ENCODE measurements around the gene SYNGR4. TPM values are rescaled to one million over a fixed set of nuclear protein-coding genes. Genes with fewer than 3 reads are reported as not detected.
A peak's percentile ranks its signal among the peaks of the same experiment; 100 is the strongest.
"Not testable (repeated sequence)": the region's sequence is repeated elsewhere in the genome, so short reads cannot be mapped to it uniquely, and the experiment has no call there.

The SYNGR4 gene
- total RNA-seq, 2 experiments from 2014 or later: 0.25 TPM; not detected in 1

DNA sequence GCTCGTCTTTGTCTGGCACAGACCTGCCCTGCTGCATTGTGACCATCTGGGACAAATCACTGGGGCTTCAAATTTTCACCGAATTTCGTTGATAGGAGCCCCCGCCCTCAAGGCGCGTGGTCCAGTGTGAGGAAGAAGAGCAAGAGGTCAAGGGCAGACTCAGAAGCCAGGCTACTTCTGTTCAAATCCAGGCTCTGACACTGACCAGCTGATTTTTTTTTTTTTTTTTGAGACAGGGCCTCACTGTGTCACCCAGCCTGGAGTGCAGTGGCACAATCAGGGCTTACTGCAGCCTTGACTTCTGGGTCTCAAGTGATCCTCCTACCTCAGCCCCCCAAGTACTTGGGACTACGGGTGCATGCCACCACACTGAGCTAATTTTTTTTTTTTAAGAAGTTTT lies 7.2 kb downstream of the SYNGR4 start:
- H3K27ac Mint-ChIP-seq: no peak overlapping the region
- ChIA-PET CTCF (interaction anchor here (0.6 kb wide), 2 partner anchors 19 to 20 kb away, joined by 4 read pairs; no protein-coding TSS in a partner anchor), POLR2A (interaction anchor here (0.6 to 0.7 kb wide), 2 partner anchors 18 to 31 kb away, joined by 7 to 11 read pairs; no protein-coding TSS in a partner anchor)
- H3K9me3 Mint-ChIP-seq (ENCODE audit: low read depth): no peaks in the 10 kb centered on the region
- no peak for ATAC-seq
- no peak for DNase-seq
- H3K4me3 Mint-ChIP-seq: no peak overlapping the region
- H3K27me3 Mint-ChIP-seq: no peaks in the 10 kb centered on the region
- no peaks in the 10 kb centered on the region for H3K4me1 Mint-ChIP-seq
- intact Hi-C loops (cut with DNase I, micrococcal nuclease): no loop called here
- no peaks in the 10 kb centered on the region for H3K36me3 Mint-ChIP-seq (ENCODE audit: low read depth)

DNA sequence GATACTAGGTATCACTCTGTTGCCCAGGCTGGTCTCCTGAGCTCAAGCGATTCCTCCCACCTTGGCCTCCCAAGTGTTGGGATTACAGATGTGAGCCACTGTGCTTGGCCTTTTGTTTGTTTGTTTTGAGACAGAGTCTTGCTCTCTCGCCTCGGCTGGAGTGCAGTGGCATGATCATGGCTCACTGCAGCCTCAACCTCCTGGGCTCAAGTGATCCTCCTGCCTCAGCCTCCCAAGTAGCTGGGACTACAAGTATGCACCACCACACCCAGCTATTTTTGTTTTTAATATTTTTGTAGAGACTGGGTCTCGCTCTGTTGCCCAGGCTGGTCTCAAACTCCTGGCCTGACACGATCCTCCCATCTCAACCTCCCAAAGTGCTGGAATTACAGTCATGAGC lies 7.6 kb downstream of the SYNGR4 start:
- H3K4me1 Mint-ChIP-seq; H3K36me3 Mint-ChIP-seq (ENCODE audit: low read depth); H3K27me3 Mint-ChIP-seq; DNase-seq; H3K9me3 Mint-ChIP-seq (ENCODE audit: low read depth); H3K27ac Mint-ChIP-seq; H3K4me3 Mint-ChIP-seq; intact Hi-C loops (cut with DNase I, micrococcal nuclease); ATAC-seq: not testable (repeated sequence)
- CTCF ChIA-PET: interaction anchor here (0.6 kb wide), 2 partner anchors 20 to 117 kb away, joined by 4 read pairs; no protein-coding TSS in a partner anchor
- POLR2A ChIA-PET: interaction anchor here (0.7 kb wide), 1 partner anchor 31 kb away, joined by 7 read pairs; no protein-coding TSS in a partner anchor

DNA sequence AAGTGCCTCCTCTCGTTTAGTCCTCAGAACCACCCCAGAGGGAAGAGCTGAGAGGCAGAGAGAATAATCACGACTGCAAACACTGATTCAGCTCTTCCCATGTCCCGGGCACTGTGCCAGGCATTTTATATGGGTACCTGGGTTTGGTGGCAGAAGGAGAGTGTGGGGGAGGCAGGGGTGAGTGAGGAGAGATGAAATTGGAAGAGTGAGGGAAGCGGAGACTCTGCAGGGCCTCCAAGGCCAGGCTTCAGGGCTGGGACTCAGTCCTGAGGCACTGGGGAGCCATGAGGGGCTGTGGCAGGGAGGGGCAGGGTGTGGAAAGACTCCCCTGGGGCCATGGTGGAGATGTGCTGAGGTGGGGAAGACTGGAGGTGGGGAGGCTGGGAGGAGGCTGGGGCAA lies 8.7 kb downstream of the SYNGR4 start:
- intact Hi-C loops (cut with DNase I, micrococcal nuclease): no loop called here
- Mint-ChIP-seq H3K4me1 (no peaks in the 10 kb centered on the region), H3K27me3 (no peaks in the 10 kb centered on the region), H3K9me3 (ENCODE audit: low read depth) (no peaks in the 10 kb centered on the region), H3K4me3 (no peak overlapping the region), H3K36me3 (ENCODE audit: low read depth) (no peaks in the 10 kb centered on the region), H3K27ac (no peak overlapping the region)
- ChIA-PET POLR2A (no interaction called here), CTCF (interaction anchor here (0.6 to 0.7 kb wide), 2 partner anchors 236 to 1160 kb away, joined by 3 read pairs; no protein-coding TSS in a partner anchor)
- ATAC-seq (no peak), DNase-seq (no peak)

DNA sequence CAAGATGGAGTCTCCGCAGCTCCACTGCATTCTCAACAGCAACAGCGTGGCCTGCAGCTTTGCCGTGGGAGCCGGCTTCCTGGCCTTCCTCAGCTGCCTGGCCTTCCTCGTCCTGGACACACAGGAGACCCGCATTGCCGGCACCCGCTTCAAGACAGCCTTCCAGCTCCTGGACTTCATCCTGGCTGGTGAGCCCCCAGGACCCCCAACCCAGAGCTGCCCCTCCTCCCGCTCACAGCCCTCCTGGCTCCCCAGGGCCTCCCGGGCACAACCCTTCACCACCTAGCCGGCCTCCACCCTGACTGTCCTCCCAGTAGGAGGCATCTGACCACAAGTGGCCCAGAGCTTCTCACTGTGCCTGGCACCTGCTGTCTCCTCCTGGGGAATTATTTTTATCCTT lies 9.4 kb downstream of the SYNGR4 start:
- H3K9me3 Mint-ChIP-seq (ENCODE audit: low read depth): no peaks in the 10 kb centered on the region
- ATAC-seq (no peak), DNase-seq (no peak)
- H3K4me3 Mint-ChIP-seq: no peak overlapping the region
- no peak overlapping the region for H3K27ac Mint-ChIP-seq
- H3K36me3 Mint-ChIP-seq (ENCODE audit: low read depth): no peaks in the 10 kb centered on the region
- ChIA-PET POLR2A (no interaction called here), CTCF (interaction anchor here (0.7 kb wide), 1 partner anchor 235 kb away, joined by 3 read pairs; no protein-coding TSS in a partner anchor)
- intact Hi-C loops (cut with DNase I, micrococcal nuclease): no loop called here
- no peaks in the 10 kb centered on the region for H3K27me3 Mint-ChIP-seq
- H3K4me1 Mint-ChIP-seq: no peaks in the 10 kb centered on the region

DNA sequence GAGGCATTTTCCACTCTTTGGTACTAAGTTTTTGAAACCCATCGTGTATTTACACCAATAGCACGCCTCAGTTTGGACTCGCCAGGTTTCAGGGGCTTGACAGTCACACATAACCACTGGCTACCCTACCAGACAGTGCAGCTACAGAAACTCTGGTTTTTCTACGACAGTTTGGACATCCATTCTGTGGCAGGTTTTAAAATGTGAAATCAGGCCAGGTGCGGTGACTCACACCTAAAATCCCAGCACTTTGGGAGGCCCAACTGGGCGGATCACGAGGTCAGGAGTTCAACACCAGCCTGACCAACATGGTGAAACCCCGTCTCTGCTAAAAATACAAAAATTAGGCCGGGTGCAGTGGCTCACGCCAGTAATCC lies 14.0 kb downstream of the SYNGR4 start:
- H3K27me3 Mint-ChIP-seq: no peaks in the 10 kb centered on the region
- CTCF ChIA-PET: no interaction called here
- intact Hi-C loops (cut with DNase I, micrococcal nuclease): no loop called here
- H3K4me3 Mint-ChIP-seq: no peak overlapping the region
- DNase-seq (no peak), ATAC-seq (no peak)
- POLR2A ChIA-PET: no interaction called here
- no peaks in the 10 kb centered on the region for H3K9me3 Mint-ChIP-seq (ENCODE audit: low read depth)
- peaks cover 16% of the 10 kb centered on the region for H3K36me3 Mint-ChIP-seq (ENCODE audit: low read depth)
- H3K4me1 Mint-ChIP-seq: no peaks in the 10 kb centered on the region
- no peak overlapping the region for H3K27ac Mint-ChIP-seq

DNA sequence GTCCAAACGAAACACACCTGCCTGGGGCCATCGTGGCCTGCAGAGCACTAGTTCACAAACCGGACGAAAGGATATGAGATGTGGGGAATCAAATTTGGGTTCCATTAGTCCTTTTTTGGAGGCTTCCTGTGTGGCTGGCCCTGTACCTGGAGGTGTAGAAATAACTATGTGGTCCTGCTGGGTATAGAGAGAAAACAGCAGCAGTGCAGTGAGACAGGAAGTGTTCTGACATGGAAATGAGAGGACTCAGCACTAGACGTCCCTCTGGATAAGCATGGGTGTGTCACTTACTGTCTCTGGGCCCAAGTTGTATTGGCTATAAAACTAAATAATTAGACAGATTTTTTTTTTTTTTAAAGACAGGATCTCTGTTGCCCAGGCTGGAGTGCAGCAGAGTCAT lies 14.9 kb downstream of the SYNGR4 start:
- Mint-ChIP-seq H3K27ac (no peak overlapping the region), H3K36me3 (ENCODE audit: low read depth) (peaks cover 23% of the 10 kb centered on the region), H3K4me3 (no peak overlapping the region), H3K4me1 (no peaks in the 10 kb centered on the region), H3K27me3 (no peaks in the 10 kb centered on the region), H3K9me3 (ENCODE audit: low read depth) (no peaks in the 10 kb centered on the region)
- ATAC-seq (no peak), DNase-seq (no peak)
- ChIA-PET CTCF (no interaction called here), POLR2A (no interaction called here)
- intact Hi-C loops (cut with DNase I, micrococcal nuclease): no loop called here

DNA sequence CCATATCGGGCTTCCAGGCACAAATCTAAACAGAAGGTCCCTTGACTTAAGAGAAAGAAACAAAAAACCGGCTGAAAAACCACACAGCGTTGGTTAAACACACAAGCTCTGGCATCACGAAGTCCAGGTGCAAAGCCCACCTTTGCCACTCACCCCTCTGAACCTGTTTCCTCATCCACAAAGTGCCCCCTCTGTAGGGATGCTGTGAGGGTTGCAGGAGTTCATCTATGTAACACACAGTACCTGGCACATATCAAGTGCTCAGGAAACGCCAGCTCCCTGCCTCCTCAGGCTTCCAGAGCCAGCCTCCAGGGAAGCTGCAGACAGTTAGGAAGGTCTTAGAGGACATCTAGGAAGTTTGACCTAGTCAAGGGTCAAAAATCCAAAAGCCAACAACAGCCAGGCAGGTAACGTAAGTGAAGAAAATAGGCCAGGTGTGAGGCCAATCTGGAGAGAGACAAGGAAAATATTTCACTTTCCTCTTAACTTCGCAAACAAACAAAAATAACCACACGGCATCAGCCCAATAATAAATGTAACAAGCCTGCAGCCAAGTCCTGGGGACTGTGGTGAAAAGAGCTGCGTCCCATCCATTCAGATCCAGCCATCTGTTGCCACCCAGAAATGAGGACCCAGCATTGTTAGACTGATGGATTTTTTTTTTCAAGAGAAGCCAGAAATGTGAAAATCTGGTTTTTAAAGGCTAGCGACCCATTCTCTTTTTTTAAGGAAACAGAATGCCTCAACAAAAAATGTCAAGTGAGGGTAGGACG lies 17.2 kb downstream of the SYNGR4 start:
- ATAC-seq (no peak), DNase-seq (no peak)
- Mint-ChIP-seq H3K4me3 (no peak overlapping the region), H3K9me3 (ENCODE audit: low read depth) (no peaks in the 10 kb centered on the region), H3K27me3 (no peaks in the 10 kb centered on the region), H3K4me1 (no peaks in the 10 kb centered on the region), H3K36me3 (ENCODE audit: low read depth) (peaks cover 35% of the 10 kb centered on the region), H3K27ac (no peak overlapping the region)
- POLR2A ChIA-PET: no interaction called here
- CTCF ChIA-PET: interaction anchor here (0.5 to 0.7 kb wide), 2 partner anchors 10 to 35 kb away, joined by 3 to 5 read pairs; partner anchors contain the start of gene KDELR1
- intact Hi-C loops (cut with DNase I, micrococcal nuclease): no loop called here

DNA sequence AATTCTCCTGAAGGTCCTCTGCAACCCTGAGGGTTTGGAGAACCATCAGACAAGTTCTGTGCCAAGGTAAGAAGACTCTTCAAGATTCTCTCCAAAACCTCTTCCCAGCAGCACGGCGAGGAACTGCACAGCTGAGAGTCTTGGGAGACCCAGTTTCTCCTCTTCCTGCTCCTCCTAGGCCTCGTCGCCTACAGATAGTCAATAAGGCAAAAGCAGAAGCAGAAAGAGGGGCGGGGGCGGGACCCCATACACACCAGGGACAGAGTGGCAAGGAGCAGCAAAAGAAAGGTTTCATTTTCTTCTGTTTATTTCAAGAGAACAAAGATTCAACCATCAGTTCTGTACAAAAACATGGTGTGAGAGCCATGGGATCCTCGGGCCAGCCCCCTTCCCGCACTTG lies 18.1 kb downstream of the SYNGR4 start:
- H3K4me3 Mint-ChIP-seq: no peak overlapping the region
- ATAC-seq: no peak
- POLR2A ChIA-PET: interaction anchor here (0.6 kb wide), 1 partner anchor 99 kb away, joined by 5 read pairs; no protein-coding TSS in a partner anchor
- H3K36me3 Mint-ChIP-seq (ENCODE audit: low read depth): peaks cover 41% of the 10 kb centered on the region
- no peaks in the 10 kb centered on the region for H3K9me3 Mint-ChIP-seq (ENCODE audit: low read depth)
- no peaks in the 10 kb centered on the region for H3K4me1 Mint-ChIP-seq
- CTCF ChIA-PET: interaction anchor here (0.7 kb wide), 1 partner anchor 9 kb away, joined by 3 read pairs; the partner anchor contains the start of gene KDELR1
- intact Hi-C loops (cut with DNase I, micrococcal nuclease): no loop called here
- DNase-seq: no peak
- no peaks in the 10 kb centered on the region for H3K27me3 Mint-ChIP-seq
- no peak overlapping the region for H3K27ac Mint-ChIP-seq

DNA sequence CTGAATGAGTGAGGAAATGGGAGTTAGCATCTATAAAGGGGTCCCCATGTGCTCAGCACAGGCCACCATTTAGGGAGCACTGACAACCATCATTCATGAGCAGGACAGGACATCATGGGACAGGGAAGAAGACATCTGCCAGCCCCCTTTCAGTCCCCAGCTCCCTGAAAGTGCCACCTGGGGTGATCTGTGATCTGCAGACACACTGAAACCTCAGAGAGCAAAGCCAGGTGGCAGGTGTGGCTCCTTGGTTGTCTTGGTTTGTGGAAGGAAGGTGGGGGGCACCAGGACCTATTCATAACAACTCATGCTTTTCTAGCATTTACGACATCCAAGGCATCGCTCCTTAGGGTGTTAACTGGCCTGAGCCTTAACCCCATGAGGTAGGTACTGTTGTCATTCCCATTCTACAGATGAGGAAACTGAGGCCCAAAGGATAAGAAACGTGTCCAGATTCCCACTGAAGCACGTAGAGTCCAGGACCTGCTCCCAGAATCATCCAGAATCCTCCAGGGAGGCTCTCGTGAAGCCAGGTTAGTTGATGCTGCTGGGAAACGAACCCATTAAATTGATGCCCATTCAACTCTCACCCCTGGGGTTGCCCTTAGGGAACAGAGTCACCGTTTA lies 21.4 kb downstream of the SYNGR4 start:
- no peaks in the 10 kb centered on the region for H3K9me3 Mint-ChIP-seq (ENCODE audit: low read depth)
- CTCF ChIA-PET: interaction anchor here (0.7 kb wide), 1 partner anchor 22 kb away, joined by 3 read pairs; the partner anchor contains the start of genes SYNGR4 and TMEM143
- POLR2A ChIA-PET: no interaction called here
- no peak for ATAC-seq
- no peak for DNase-seq
- no peak overlapping the region for H3K27ac Mint-ChIP-seq
- peaks cover 56% of the 10 kb centered on the region for H3K36me3 Mint-ChIP-seq (ENCODE audit: low read depth)
- intact Hi-C loops (cut with DNase I, micrococcal nuclease): no loop called here
- H3K4me3 Mint-ChIP-seq: no peak overlapping the region
- peaks cover 6% of the 10 kb centered on the region for H3K4me1 Mint-ChIP-seq
- H3K27me3 Mint-ChIP-seq: no peaks in the 10 kb centered on the region

DNA sequence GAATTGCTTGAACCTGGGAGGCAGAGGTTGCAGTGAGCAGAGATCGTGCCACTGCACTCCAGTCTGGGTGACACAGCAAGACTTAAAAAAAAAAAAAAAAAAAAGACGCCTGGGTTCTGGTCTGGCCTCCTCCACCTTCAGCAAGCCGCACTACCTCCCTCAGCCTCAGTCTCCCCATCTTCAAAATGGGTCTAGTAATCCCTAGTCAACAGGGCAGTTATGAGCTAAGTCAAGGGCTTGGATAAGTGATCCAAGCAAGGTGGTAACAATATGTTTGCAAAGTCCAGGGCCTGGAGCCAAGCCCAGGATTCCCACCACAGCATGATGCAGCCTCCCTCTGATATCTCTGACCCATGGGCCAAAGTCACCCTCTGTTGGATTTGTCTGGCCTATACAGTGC lies 22.8 kb downstream of the SYNGR4 start:
- H3K4me3 Mint-ChIP-seq: no peak overlapping the region
- POLR2A ChIA-PET: no interaction called here
- intact Hi-C loops (cut with DNase I, micrococcal nuclease): no loop called here
- ATAC-seq: no peak
- CTCF ChIA-PET: no interaction called here
- DNase-seq: no peak
- H3K27me3 Mint-ChIP-seq: no peaks in the 10 kb centered on the region
- H3K36me3 Mint-ChIP-seq (ENCODE audit: low read depth): peaks cover 50% of the 10 kb centered on the region
- no peak overlapping the region for H3K27ac Mint-ChIP-seq
- H3K9me3 Mint-ChIP-seq (ENCODE audit: low read depth): no peaks in the 10 kb centered on the region
- peaks cover 9% of the 10 kb centered on the region for H3K4me1 Mint-ChIP-seq

DNA sequence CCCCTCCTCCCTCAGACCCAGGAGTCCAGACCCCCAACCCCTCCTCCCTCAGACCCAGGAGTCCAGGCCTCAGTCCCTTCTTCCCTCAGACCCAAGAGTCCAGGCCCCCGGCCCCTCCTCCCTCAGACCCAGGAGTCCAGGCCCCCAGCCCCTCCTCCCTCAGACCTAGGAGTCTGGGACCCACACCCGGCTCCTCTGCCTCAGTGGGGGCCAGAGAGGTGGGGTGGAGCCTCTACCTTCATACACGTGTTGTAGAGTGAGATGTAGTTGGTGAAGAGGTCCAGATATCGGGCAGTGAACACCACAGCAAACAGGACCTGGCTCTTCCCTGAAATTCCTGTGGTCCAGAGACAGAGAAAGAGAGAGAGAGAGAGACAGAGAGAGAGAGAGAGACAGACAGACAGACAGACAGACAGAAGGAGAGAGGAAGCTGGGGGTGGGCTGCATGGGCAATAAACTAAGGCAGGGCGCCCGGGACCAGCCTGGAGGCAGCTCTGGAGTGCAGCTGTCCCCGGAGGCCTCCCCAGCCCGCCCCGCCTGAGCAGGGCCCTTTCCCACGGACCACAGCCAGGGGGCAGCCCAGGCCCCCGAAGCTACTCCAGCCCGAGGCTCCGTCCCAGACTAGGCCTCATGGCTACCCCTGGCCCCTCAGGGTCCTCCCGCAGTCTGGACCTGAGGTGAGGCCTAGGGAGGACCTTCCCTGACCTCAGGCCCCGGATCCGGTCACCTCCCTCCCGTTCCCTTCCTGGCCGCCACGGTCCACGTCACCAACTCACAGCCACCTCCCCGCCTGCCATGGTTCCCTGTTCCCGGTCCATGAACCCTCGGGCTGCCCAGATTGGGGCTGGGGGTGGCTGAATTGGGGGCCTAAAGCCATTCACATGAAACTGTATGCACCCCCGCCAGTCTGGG lies 26.3 kb downstream of the SYNGR4 start:
- ChIA-PET CTCF (interaction anchor here (0.5 to 2.4 kb wide), 12 partner anchors 11 to 235 kb away, joined by 3 to 17 read pairs (median 6); partner anchors contain the start of genes SYNGR4 and TMEM143), POLR2A (interaction anchor here (1.3 kb wide), 1 partner anchor 27 kb away, joined by 10 read pairs; the partner anchor contains the start of genes SYNGR4 and TMEM143)
- peaks cover 24% of the 10 kb centered on the region for H3K36me3 Mint-ChIP-seq (ENCODE audit: low read depth)
- peak overlapping the region; percentile 93 for H3K27ac Mint-ChIP-seq
- peaks cover 14% of the 10 kb centered on the region for H3K27me3 Mint-ChIP-seq
- DNase-seq (peak; percentile 83), ATAC-seq (peak; percentile 74)
- intact Hi-C loops (cut with DNase I, micrococcal nuclease): loop anchor here (1.0 to 10.0 kb wide), 7 partner anchors 26 to 229 kb away; partner anchors contain the start of genes SYNGR4 (in 2 of the 2), CYTH2 (in 1 of the 2), GRWD1 (in 1 of the 2) and RPL18 (in 1 of the 2)
- peak overlapping the region; percentile 92 for H3K4me3 Mint-ChIP-seq
- H3K9me3 Mint-ChIP-seq (ENCODE audit: low read depth): no peaks in the 10 kb centered on the region
- H3K4me1 Mint-ChIP-seq: peaks cover 17% of the 10 kb centered on the region
